Measurements from ENCODE around the gene ENTREP3.

ENTREP3 gene

GRCh38 chr1:155261852-155262673 lies 6.8 kb upstream of the ENTREP3 start, which contains the start of gene SCAMP3:
Gene SCAMP3, minus strand, starts transcription at chr1:155262360. Its CDS starts 209 bp downstream, at chr1:155262151.
- H3K4me3 ChIP-seq (ENCODE audit: low read depth, low read length) = peak within 1 kb of the TSS; percentile 97
- no peak for TF ChIP-seq CTCF (IDR thresholded peaks at IDR 0.05; ENCODE audit: low read depth, low read length)
- peak; percentile 96 for DNase-seq
- peaks cover 51% of the 10 kb centered on the region for H3K36me3 ChIP-seq
- H3K9me3 ChIP-seq = no peaks in the 10 kb centered on the region
- H3K27me3 ChIP-seq = no peaks in the 10 kb centered on the region
- H3K4me1 ChIP-seq = no peaks in the 10 kb centered on the region

- Histone ChIP-seq H3K27me3 (no peaks in the 10 kb centered on the region), H3K36me3 (peaks cover 45% of the 10 kb centered on the region), H3K9me3 (no peaks in the 10 kb centered on the region), H3K4me3 (ENCODE audit: low read depth, low read length) (peak overlapping the region; percentile 97), H3K4me1 (no peaks in the 10 kb centered on the region)
- no peak for DNase-seq
- TF ChIP-seq CTCF (IDR thresholded peaks at IDR 0.05; ENCODE audit: low read depth, low read length) = peak; percentile 14
These were observed 6.2 kb upstream of the ENTREP3 start for GRCh38 chr1:155261493-155261851.

DNA sequence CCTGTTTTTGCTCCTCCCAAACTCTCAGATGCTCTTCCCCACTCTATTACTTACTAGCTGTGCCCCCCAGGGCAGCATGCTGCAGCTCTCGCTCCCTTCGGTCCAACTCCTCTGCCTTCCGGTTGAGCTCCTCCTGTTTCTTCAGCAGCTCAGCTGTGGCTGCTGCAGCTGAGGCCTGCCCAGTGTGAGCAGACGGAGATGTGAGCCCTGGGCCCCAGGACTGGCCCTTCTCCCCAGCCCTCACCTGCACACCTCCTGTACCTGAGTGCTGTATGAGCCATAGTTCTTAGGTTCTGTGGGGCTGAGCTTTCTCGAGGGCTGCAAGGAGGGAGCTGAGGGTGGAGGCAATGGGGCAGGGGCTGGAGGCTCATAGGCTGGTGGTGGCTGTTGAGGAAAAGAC lies 5.0 kb upstream of the ENTREP3 start:
- no peaks in the 10 kb centered on the region for H3K27me3 ChIP-seq
- peaks cover 35% of the 10 kb centered on the region for H3K36me3 ChIP-seq
- no peak overlapping the region for H3K4me3 ChIP-seq (ENCODE audit: low read depth, low read length)
- H3K9me3 ChIP-seq = no peaks in the 10 kb centered on the region
- DNase-seq = no peak
- TF ChIP-seq CTCF (IDR thresholded peaks at IDR 0.05; ENCODE audit: low read depth, low read length) = no peak
- H3K4me1 ChIP-seq = no peaks in the 10 kb centered on the region

- TF ChIP-seq CTCF (IDR thresholded peaks at IDR 0.05; ENCODE audit: low read depth, low read length) = no peak
- peak overlapping the region; percentile 85 for H3K4me3 ChIP-seq (ENCODE audit: low read depth, low read length)
- H3K36me3 ChIP-seq = peaks cover 11% of the 10 kb centered on the region; the same call in 1 of the 2 replicates
- peaks cover 3% of the 10 kb centered on the region; the same call in 1 of the 2 replicates for H3K4me1 ChIP-seq
- no peaks in the 10 kb centered on the region for H3K9me3 ChIP-seq
- DNase-seq = peak; percentile 28
- H3K27me3 ChIP-seq = no peaks in the 10 kb centered on the region
These were observed 972 bp upstream of the ENTREP3 start for GRCh38 chr1:155256058-155256852.

DNA sequence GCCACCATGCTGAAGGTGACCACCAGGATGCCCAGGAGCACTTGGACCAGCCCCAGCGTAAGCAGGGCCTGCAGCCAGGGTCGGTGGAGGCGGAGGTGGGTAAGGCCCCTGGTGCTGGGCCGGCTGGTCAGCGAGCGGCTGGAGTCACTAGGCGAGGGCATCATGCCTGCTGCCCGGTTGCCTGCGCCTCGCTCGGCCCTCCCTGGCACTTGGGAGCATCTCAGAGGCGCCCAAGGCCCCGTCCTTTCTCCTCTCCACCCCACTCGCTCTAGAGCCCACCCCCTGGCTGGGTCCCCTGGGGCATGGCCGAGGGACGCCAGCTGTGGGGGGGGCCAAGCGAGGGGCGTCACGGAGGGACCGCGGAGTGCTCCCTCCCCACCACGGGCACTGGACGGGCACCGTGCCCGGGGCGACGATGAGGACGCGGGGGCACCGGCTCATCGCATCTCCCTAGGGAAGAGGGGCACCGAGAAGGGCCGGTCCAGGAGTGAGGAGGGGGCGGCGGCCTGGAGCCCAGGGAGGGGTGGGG lies 505 bp downstream of the ENTREP3 start:
- peaks cover 5% of the 10 kb centered on the region; the same call in 1 of the 2 replicates for H3K36me3 ChIP-seq
- H3K4me3 ChIP-seq (ENCODE audit: low read depth, low read length) = peak overlapping the region; percentile 85
- TF ChIP-seq CTCF (IDR thresholded peaks at IDR 0.05; ENCODE audit: low read depth, low read length) = no peak
- H3K27me3 ChIP-seq = no peaks in the 10 kb centered on the region
- peaks cover 5% of the 10 kb centered on the region; the same call in 1 of the 2 replicates for H3K4me1 ChIP-seq
- H3K9me3 ChIP-seq = no peaks in the 10 kb centered on the region
- DNase-seq = peak; percentile 46
